Glutamatergic neuron (in vitro differentiated cells): Measurements from ENCODE around the gene NCKIPSD. TPM values are rescaled to one million over a fixed set of nuclear protein-coding genes. Genes with fewer than 3 reads are reported as not detected.

Experiments
- DNase-seq: peaks from one replicate; pipeline ENCODE4 v3.0.0; 2022
- H3K27ac Mint-ChIP-seq: one replicate; pipeline ENCODE4 v1.8.0; 2020; ENCODE audit warnings: mild to moderate bottlenecking, mixed read lengths, inconsistent platforms; ENCODE audit not compliant: unreplicated experiment
- H3K27me3 Mint-ChIP-seq: one replicate; pipeline ENCODE4 v1.8.0; 2020; ENCODE audit warnings: mild to moderate bottlenecking, moderate library complexity, mixed read lengths, inconsistent platforms; ENCODE audit not compliant: unreplicated experiment
- H3K36me3 Mint-ChIP-seq: one replicate; pipeline ENCODE4 v1.8.0; 2020; ENCODE audit warnings: mild to moderate bottlenecking, mixed read lengths, inconsistent platforms; ENCODE audit not compliant: unreplicated experiment
- H3K4me1 Mint-ChIP-seq: one replicate; pipeline ENCODE4 v1.8.0; 2020; ENCODE audit warnings: mild to moderate bottlenecking, low read depth, mixed read lengths, inconsistent platforms; ENCODE audit not compliant: unreplicated experiment
- H3K4me3 Mint-ChIP-seq: one replicate; pipeline ENCODE4 v1.8.0; 2020; ENCODE audit warnings: mild to moderate bottlenecking, mixed read lengths, inconsistent platforms; ENCODE audit not compliant: unreplicated experiment
- H3K9me3 Mint-ChIP-seq: one replicate; pipeline ENCODE4 v1.8.0; 2020; ENCODE audit warnings: mild to moderate bottlenecking, moderate library complexity, mixed read lengths, inconsistent platforms; ENCODE audit not compliant: unreplicated experiment
- total RNA-seq: library from RNA; stranded (reverse); fragmentation: NEBNext Ultra II Directional; extraction: Animal tissue kit (Norgen Biotek cat#: 25700); gene quantifications from one replicate; pipeline ENCODE4 v1.2.1, GENCODE V29; 2021; ENCODE audit not compliant: unreplicated experiment
- TF ChIP-seq, protein P1 (sequence below): fragments of 200-600 bp; sonication (generic); IDR thresholded peaks from one replicate; pipeline ENCODE4 v1.5.0; 2021; ENCODE audit not compliant: partially characterized antibody, unreplicated experiment

NCKIPSD gene
- total RNA-seq, 1 donor from 2014 or later, result 35.5 TPM

DNA sequence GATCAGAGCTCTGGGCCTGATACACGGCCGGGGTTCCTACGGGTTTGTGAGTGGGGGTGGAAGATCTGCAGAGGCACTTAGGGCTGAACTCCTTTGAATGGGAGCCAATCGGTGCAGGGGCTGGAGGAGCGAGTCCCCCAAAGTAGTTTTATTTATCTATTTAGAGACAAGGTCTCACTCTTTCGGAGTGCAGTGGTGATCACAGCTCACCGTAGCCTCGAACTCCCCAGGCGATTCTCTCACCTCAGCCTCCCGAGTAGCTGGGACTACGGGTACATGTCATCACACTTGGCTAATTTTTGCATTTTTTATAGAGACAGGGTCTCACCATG is 21.4 kb downstream of the NCKIPSD start:
- Mint-ChIP-seq H3K4me1 (peaks cover 10% of the 10 kb centered on the region), H3K27ac (peak overlapping the region; percentile 99), H3K27me3 (peaks cover 20% of the 10 kb centered on the region), H3K9me3 (peaks cover 17% of the 10 kb centered on the region), H3K36me3 (peaks cover 8% of the 10 kb centered on the region), H3K4me3 (peak overlapping the region; percentile 97)
- TF ChIP-seq, protein P1, sequence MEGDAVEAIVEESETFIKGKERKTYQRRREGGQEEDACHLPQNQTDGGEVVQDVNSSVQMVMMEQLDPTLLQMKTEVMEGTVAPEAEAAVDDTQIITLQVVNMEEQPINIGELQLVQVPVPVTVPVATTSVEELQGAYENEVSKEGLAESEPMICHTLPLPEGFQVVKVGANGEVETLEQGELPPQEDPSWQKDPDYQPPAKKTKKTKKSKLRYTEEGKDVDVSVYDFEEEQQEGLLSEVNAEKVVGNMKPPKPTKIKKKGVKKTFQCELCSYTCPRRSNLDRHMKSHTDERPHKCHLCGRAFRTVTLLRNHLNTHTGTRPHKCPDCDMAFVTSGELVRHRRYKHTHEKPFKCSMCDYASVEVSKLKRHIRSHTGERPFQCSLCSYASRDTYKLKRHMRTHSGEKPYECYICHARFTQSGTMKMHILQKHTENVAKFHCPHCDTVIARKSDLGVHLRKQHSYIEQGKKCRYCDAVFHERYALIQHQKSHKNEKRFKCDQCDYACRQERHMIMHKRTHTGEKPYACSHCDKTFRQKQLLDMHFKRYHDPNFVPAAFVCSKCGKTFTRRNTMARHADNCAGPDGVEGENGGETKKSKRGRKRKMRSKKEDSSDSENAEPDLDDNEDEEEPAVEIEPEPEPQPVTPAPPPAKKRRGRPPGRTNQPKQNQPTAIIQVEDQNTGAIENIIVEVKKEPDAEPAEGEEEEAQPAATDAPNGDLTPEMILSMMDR, result no peak
- no peak for DNase-seq

GRCh38 chr3:48663489-48664312 is 22.0 kb downstream of the NCKIPSD start:
- H3K9me3 Mint-ChIP-seq, result peaks cover 20% of the 10 kb centered on the region
- TF ChIP-seq, protein P1, result peak; percentile 84
- peak overlapping the region; percentile 99 for H3K27ac Mint-ChIP-seq
- peaks cover 20% of the 10 kb centered on the region for H3K27me3 Mint-ChIP-seq
- peak overlapping the region; percentile 97 for H3K4me3 Mint-ChIP-seq
- H3K36me3 Mint-ChIP-seq, result peaks cover 12% of the 10 kb centered on the region
- peak; percentile 98 for DNase-seq
- H3K4me1 Mint-ChIP-seq, result peaks cover 13% of the 10 kb centered on the region

DNA sequence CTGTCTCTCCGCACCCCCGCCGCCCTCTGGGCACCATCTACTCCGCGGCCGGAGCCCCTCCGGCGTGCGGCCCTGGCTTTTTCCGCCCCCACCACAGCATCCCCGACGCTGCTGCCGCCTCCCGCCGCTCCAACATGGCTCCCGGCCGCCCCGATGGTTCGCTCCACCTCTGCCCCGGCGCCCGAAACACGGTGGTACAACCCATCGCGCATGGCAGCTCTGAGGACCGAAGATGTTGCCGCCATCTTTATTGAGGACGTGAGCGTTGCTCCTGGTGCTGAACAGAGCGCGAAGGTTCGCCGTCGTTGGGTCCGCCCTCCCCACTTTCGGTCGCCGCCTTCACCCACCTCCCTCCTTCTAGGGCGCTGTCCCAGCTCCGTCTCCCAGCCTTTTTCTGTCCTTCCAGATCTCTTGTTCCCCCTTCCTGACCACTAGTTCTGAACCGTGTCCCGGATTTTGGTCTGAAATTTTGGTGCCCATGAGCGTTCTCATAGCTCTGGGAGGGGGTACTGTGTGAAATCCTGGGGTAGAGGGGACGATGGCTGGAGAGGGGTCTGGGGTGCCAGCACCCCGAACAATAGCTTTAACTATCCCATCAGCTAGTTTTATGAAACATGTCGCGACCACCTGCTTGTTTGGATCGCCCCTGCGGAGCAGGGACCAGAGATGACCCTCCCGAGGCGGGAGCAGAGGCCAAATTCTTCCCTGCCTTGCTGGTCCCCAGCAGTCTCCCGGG is 22.8 kb downstream of the NCKIPSD start, which contains the start of gene CELSR3:
TSS of gene CELSR3 (minus strand) at position 134 of the 736 bp plus-strand sequence. CDS start 252 bp downstream, outside the sequence.
- peaks cover 14% of the 10 kb centered on the region for H3K36me3 Mint-ChIP-seq
- H3K9me3 Mint-ChIP-seq, result peaks cover 21% of the 10 kb centered on the region
- H3K27me3 Mint-ChIP-seq, result peaks cover 20% of the 10 kb centered on the region
- TF ChIP-seq, protein P1, result no peak
- peak; percentile 89 for DNase-seq
- peak within 1 kb of the TSS; percentile 97 for H3K4me3 Mint-ChIP-seq
- peak within 1 kb of the TSS; percentile 99 for H3K27ac Mint-ChIP-seq
- peaks cover 14% of the 10 kb centered on the region for H3K4me1 Mint-ChIP-seq

DNA sequence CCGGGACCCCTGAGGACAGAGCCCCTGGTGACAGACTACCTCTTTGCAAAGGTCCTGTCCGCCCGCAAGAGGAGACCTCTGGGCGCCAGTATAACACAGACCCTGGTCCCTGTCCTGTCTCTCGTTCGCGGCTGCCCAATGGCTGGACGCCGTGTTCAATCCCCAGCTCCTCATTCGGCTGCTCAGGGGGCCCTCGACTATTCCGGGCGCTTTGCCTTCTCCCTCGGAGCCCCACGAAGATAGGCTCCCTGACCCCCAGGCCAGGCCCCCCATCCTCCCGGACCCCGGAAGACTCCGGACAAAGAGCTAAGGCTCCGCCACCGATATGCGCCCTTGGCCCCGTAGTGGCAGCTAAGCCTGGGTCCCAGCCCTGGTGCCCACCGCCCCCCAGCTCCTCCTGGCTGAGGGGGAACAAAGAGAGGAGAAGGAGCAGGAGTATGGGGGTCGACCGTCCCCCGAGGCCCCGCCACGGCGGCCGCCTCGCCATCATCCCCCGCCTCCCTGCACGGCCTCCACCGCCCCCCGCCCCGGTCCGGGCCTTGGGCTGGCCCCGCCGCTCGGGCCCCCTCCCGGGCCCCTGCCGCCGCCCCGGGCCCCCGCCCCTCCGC is 23.5 kb downstream of the NCKIPSD start:
- Mint-ChIP-seq H3K36me3 (peaks cover 19% of the 10 kb centered on the region), H3K4me1 (peaks cover 14% of the 10 kb centered on the region), H3K9me3 (peaks cover 25% of the 10 kb centered on the region), H3K4me3 (peak overlapping the region; percentile 89), H3K27ac (peak overlapping the region; percentile 93), H3K27me3 (peaks cover 20% of the 10 kb centered on the region)
- DNase-seq, result peak; percentile 65
- TF ChIP-seq, protein P1, result no peak
